Upper lobe of left lung (tissue), 6 donors: ENCODE results near the gene ULK4. TPM values are rescaled to one million over a fixed set of nuclear protein-coding genes. Genes with fewer than 3 reads are reported as not detected.

Experiments used
- ATAC-seq, 2 donors: fragments of 200-7000 bp; cut with Tn5 transposase; one replicate each; pipeline ENCODE4 v1.9.1; 2022; ENCODE audit warnings: mild to moderate bottlenecking in 2 of 2, moderate library complexity in 2 of 2; ENCODE audit not compliant: low FRiP score in 2 of 2
- DNase-seq, 2 donors: peaks; one replicate each; pipeline ENCODE4 v3.0.0-alpha.2; 2019 to 2020
- H3K27ac ChIP-seq, 4 donors: fragments of 200-600 bp; sonication (generic); one replicate each; pipeline ENCODE4 v1.5.1; 2016 to 2019
- H3K27me3 ChIP-seq, 4 donors: fragments of 200-600 bp; sonication (generic); one replicate each; pipeline ENCODE4 v1.5.1; 2017 to 2019
- H3K36me3 ChIP-seq, 4 donors: fragments of 200-600 bp; sonication (generic); one replicate each; pipeline ENCODE4 v1.5.1; 2016 to 2019
- H3K4me1 ChIP-seq, 4 donors: fragments of 200-600 bp; sonication (generic); one replicate each; pipeline ENCODE4 v1.5.1; 2018 to 2019
- H3K4me3 ChIP-seq, 4 donors: fragments of 200-600 bp; sonication (generic); one replicate each; pipeline ENCODE4 v1.5.1; 2017 to 2019; ENCODE audit warnings: mild to moderate bottlenecking in 2 of 4, moderate library complexity in 1 of 4
- H3K9me3 ChIP-seq, 4 donors: fragments of 200-600 bp; sonication (generic); one replicate each; pipeline ENCODE4 v1.5.1; 2018 to 2019
- CTCF ChIP-seq, 6 experiments: fragments of 450-650 bp in 4 of 6; fragments of 200-600 bp in 2 of 6; sonication (generic) in 2 of 6; IDR thresholded peaks; one replicate each; pipeline ENCODE4 v1.5.1; 2016 to 2019; ENCODE audit warnings: antibody characterized with exemption in 6 of 6
- EP300 ChIP-seq, 4 donors: sonication (generic); formaldehyde crosslinking; IDR thresholded peaks; one replicate each; pipeline ENCODE4 v1.5.1; 2017; ENCODE audit warnings: antibody characterized with exemption in 4 of 4, control low read depth in 2 of 4
- POLR2A ChIP-seq, 4 donors: fragments of 450-650 bp; IDR thresholded peaks; one replicate each; pipeline ENCODE4 v1.5.1; 2016 to 2017; ENCODE audit warnings: antibody characterized with exemption in 4 of 4, mild to moderate bottlenecking in 2 of 4
- POLR2AphosphoS5 ChIP-seq, 2 donors: sonication (generic); formaldehyde crosslinking; IDR thresholded peaks; one replicate each; pipeline ENCODE4 v1.5.1; 2017; ENCODE audit warnings: antibody characterized with exemption in 2 of 2
- WGBS, 2 donors: methylation state at CpG; one replicate each; pipeline ENCODE4 v1.1.5; 2017 to 2018; 5-methylcytosine and 5-hydroxymethylcytosine counted together
- total RNA-seq, 6 donors: library from RNA; depleted of rRNA in 4 of 6; stranded (reverse); fragments of >200 nt in 4 of 6; gene quantifications; one replicate each; pipeline versions ENCODE4 v1.1.0 to v1.2.1, GENCODE V29; 2016 to 2021
- donor health status: DM: no; HTN: no; CAD: no; lungs with moderate emphysema.
- donor health status: DM: no; HTN: yes; CAD: no; lungs with severe emphysema.

Gene ULK4
- total RNA-seq, 6 donors from 2014 or later, result 9.4 to 76.5 (median 28.1) TPM

GRCh38 chr3:41726891-41727290, 235.0 kb downstream of the ULK4 start:
- H3K4me1 ChIP-seq, result no peaks in the 10 kb centered on the region
- no peaks in the 10 kb centered on the region for H3K27me3 ChIP-seq
- H3K9me3 ChIP-seq, result no peaks in the 10 kb centered on the region
- no peak for DNase-seq
- no peak overlapping the region for H3K4me3 ChIP-seq
- H3K27ac ChIP-seq, result no peak overlapping the region
- H3K36me3 ChIP-seq, result no peaks in the 10 kb centered on the region
- ATAC-seq, result no peak
- 99% methylated on average over 3 of the region's 3 CpGs for WGBS, 2 donors
- TF ChIP-seq EP300 (IDR thresholded peaks at IDR 0.05), result no peak
- no peak for TF ChIP-seq POLR2A (IDR thresholded peaks at IDR 0.05)
- no peak for TF ChIP-seq POLR2AphosphoS5 (IDR thresholded peaks at IDR 0.05)
- TF ChIP-seq CTCF (IDR thresholded peaks at IDR 0.05), result no peak

GRCh38 chr3:41717641-41718040, 244.3 kb downstream of the ULK4 start:
- no peaks in the 10 kb centered on the region for H3K4me1 ChIP-seq
- no peaks in the 10 kb centered on the region for H3K36me3 ChIP-seq
- WGBS, 2 donors, result 88% methylated on average over 6 of the region's 6 CpGs
- H3K27ac ChIP-seq, result no peak overlapping the region
- TF ChIP-seq CTCF (IDR thresholded peaks at IDR 0.05), result no peak
- no peak for TF ChIP-seq POLR2A (IDR thresholded peaks at IDR 0.05)
- no peak for TF ChIP-seq POLR2AphosphoS5 (IDR thresholded peaks at IDR 0.05)
- no peak for TF ChIP-seq EP300 (IDR thresholded peaks at IDR 0.05)
- no peak for ATAC-seq
- no peak for DNase-seq
- H3K4me3 ChIP-seq, result no peak overlapping the region
- no peaks in the 10 kb centered on the region for H3K9me3 ChIP-seq
- H3K27me3 ChIP-seq, result no peaks in the 10 kb centered on the region

- Histone ChIP-seq H3K27ac (no peak overlapping the region), H3K4me1 (no peaks in the 10 kb centered on the region), H3K4me3 (no peak overlapping the region), H3K9me3 (no peaks in the 10 kb centered on the region), H3K27me3 (no peaks in the 10 kb centered on the region), H3K36me3 (no peaks in the 10 kb centered on the region)
- no peak for DNase-seq
- TF ChIP-seq EP300 (IDR thresholded peaks at IDR 0.05) (no peak), POLR2A (IDR thresholded peaks at IDR 0.05) (no peak), POLR2AphosphoS5 (IDR thresholded peaks at IDR 0.05) (no peak), CTCF (IDR thresholded peaks at IDR 0.05) (peak in 1 of 6 experiments; percentile 4)
- 84 to 88% methylated on average over 1 of the region's 1 CpG for WGBS, 2 donors
- ATAC-seq, result no peak
Observed at GRCh38 chr3:41716471-41716870, 245.4 kb downstream of the ULK4 start.

- ATAC-seq (no peak), DNase-seq (no peak)
- Histone ChIP-seq H3K4me3 (no peak overlapping the region), H3K36me3 (no peaks in the 10 kb centered on the region), H3K27me3 (no peaks in the 10 kb centered on the region), H3K27ac (no peak overlapping the region), H3K4me1 (peaks cover 0 to 4% (median 0%) of the 10 kb centered on the region in 4 donors), H3K9me3 (no peaks in the 10 kb centered on the region)
- TF ChIP-seq EP300 (IDR thresholded peaks at IDR 0.05), result no peak
- TF ChIP-seq CTCF (IDR thresholded peaks at IDR 0.05), result no peak
- no peak for TF ChIP-seq POLR2AphosphoS5 (IDR thresholded peaks at IDR 0.05)
- TF ChIP-seq POLR2A (IDR thresholded peaks at IDR 0.05), result no peak
- 91 to 93% methylated on average over 3 of the region's 3 CpGs for WGBS, 2 donors
Observed at GRCh38 chr3:41715376-41715775, 246.5 kb downstream of the ULK4 start.

GRCh38 chr3:41711651-41712050, 250.3 kb downstream of the ULK4 start:
- Histone ChIP-seq H3K27me3 (no peaks in the 10 kb centered on the region), H3K4me1 (peaks cover 0 to 4% (median 0%) of the 10 kb centered on the region in 4 donors), H3K27ac (no peak overlapping the region), H3K4me3 (no peak overlapping the region), H3K9me3 (no peaks in the 10 kb centered on the region), H3K36me3 (no peaks in the 10 kb centered on the region)
- ATAC-seq, result no peak
- no peak for TF ChIP-seq POLR2A (IDR thresholded peaks at IDR 0.05)
- no peak for TF ChIP-seq CTCF (IDR thresholded peaks at IDR 0.05)
- TF ChIP-seq EP300 (IDR thresholded peaks at IDR 0.05), result no peak
- no peak for TF ChIP-seq POLR2AphosphoS5 (IDR thresholded peaks at IDR 0.05)
- DNase-seq, result no peak
